Medulla oblongata (tissue), 1 donor: ENCODE measurements around the gene DTHD1.
A peak's percentile ranks its signal among the peaks of the same experiment; 100 is the strongest.

Source experiments
- DNase-seq: peaks from one replicate; pipeline ENCODE4 v3.0.0-alpha.2; 2015; ENCODE audit errors: extremely low spot score

DTHD1 gene

DNA sequence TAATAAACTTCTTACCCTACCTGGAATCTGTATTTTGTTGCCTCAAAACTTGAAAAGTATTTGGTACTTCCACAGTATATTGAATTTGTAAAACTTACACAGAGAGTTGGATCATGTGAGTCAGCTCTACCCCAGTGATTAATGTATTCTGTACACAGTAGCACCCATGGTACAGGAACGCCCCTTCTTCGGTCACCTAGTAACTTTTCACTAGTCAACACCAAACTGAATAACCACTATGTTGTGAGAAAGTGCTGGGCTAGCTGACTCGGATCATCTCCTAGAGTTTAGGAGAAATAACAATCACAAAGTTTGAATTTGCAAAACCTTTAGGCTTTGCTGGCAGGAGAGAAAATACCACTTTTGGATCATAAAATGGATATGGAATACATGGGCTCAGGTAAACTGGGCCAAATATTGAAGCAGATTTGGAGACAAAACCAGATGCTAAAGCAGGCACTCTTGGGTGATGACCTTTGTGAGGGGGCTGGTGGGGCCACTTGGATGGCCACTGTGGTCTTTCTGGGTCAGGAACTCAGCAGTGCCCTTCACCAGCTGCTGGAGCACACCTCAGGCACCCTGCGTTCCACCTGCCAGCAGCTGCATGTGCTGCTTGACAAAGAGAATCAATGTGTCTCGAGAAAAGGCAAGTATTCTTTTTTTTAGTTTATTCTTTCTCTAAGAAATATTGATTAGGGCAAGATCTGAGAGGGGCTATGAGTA lies at the start of gene DTHD1:
TSS of gene DTHD1 (plus strand) at position 233 of the 723 bp plus-strand sequence. CDS start at position 376, 143 bp downstream.
- DNase-seq, result no peak

DNA sequence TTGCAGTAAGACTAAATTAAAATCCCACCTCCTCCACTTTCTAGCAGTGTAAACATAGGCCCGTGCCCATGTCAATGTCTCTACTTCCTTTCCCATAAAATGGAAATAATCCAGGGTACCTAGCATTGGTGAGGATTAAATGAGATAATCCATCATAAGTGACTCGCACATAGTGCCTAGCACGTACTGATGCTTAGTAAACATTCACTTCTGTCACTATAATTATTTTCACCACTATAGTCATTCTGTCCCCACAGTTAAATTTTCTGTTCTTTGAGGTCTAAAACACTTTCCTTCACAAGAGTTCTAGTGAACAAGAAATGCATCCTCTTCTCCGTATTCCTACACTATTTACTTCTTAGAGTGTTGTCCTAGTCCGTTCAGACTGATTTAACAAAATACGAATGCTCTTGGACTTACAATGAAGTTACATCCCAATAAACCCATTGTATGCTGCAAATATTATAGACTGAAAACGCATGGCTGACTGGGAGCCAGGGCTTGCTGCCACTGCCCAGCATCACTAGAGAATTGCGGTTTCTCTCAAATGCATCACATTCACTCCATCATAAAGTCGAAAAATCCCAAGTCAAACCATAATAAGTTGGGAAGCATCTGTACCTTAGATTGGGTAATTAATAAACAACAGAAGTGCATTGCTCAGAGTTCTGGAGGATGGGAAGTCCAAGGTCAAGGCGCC lies 47.7 kb upstream of the DTHD1 start:
- DNase-seq, result no peak

DNA sequence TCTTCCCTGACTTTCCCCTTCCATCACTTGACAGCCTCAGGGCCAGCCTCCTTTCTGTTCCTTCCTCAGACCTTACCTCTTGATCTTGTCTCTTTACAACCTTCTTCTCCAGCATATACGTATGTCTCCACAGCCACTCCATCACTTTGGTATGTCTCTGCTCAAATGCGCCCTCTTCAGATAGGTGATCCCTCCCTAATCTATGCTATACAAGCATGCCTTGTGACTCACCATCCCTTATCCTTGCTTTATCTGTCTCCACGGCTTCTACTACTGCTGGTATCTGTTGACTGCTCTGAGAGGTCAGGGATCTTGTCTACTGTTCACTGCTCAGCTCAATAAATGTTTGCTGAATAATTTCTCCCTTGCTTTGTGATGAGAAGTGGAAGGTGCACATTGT lies 46.1 kb upstream of the DTHD1 start:
- no peak for DNase-seq

DNA sequence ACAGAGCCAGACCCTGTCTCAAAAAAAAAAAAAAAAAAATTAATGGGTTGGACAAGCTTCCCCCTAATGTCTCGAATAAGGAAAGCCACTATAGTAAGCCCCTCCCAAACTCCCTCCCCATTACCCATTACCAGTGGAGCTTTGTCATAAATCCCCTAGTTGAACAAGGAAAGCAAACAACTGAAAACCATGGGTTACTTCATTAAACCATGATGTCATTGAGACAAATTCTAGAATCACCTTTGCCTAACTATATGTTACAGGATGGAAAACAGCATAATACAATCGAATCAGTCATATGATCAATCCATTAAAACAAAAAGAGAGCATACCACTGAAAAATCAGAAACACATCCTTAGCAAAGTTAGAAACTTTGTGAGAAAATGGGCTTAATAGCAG lies 45.3 kb upstream of the DTHD1 start:
- DNase-seq, result no peak

DNA sequence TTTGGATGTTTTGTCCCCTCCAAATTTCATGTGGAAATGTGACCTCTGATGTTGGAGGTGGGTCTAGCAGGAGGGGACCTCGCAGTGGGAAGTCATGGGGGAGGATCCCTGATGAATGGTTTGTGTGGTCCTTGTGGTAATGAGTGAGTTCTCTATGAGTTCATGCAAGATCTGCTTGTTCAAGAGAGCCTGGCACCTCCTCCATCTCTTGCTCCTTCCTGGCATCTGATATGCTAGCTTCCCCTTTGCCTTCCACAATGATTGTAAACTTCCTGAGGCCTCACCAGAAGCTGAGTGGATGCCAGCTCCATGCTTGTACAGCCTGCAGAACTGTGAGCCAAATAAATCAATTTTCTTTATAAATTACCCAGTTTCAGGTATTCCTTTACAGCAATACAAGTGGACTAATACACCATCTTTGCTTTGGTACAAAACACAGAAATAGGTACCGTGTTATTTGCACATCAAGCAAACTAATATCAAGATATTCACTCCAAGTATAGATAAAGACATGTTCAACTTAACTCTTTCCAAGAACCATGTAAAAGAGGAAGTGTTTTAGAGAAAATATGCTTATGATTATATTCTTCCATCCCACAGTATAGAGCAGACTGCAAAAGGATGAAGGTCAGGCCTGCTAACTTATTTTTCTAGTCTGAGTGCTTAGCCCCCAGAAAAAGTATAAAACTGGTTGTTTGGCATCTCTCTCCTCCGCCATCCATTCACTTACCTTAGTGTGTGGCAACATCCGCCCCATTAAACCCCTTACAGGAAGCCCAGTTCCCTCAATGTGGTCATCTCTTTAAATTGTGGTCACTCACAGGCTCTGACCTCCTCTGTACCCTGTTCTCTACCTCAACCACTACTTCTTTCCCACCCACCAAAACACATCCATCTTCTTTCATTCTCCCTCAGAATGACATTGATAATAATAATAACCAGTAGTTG lies 43.8 kb upstream of the DTHD1 start:
- DNase-seq, result no peak

DNA sequence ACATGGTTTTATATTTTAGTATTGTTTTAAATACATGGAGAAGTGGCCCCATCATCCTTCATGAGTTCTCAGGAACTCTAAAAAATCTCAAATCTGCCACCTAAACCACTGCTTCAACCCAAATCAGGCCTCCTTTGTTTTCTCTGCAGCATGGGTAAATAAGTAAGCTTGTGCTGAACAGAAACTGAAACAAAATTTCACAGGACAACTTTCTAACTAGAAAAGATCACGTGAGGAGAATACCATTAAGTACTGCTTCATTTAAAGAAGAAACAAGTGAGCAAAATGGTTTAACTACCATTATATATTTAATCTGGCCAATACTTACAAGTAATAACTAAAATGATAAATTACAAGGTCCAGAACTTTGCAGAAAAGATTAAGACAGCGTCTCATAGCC lies 39.6 kb upstream of the DTHD1 start:
- peak; percentile 82 for DNase-seq

DNA sequence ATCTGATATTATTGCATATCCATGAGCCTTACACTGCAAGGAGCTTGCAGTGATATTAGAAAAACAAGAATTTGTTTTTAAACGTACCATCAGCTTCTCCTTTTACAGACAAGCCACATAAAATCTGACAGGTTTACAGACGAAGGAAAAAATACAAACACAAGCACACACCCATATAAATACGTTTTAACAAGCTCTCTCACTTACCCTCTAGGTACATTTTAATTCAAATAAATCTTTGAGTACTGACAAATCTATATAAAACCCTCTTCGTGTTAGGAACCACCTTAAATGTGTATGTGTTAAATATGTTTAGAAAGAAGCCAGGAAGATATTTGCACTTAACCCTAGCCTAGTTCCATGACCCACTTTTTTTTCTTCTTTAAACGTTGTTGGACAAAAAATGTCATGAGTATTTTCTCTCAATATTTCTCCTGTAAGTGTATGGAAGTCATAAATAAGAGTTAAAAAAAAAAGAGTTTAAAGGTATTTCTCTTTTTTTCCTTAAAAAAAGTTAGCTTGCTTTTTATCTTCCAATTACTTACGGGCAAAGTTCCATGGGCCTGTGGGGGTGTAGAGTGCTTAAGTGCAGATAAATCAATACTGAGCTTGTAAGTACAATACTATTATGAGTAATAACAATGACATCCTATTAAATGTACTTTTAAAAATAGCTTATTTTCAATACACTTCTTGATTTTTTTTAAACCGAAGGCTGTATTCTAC lies 38.6 kb upstream of the DTHD1 start:
- peak; percentile 66 for DNase-seq

DNA sequence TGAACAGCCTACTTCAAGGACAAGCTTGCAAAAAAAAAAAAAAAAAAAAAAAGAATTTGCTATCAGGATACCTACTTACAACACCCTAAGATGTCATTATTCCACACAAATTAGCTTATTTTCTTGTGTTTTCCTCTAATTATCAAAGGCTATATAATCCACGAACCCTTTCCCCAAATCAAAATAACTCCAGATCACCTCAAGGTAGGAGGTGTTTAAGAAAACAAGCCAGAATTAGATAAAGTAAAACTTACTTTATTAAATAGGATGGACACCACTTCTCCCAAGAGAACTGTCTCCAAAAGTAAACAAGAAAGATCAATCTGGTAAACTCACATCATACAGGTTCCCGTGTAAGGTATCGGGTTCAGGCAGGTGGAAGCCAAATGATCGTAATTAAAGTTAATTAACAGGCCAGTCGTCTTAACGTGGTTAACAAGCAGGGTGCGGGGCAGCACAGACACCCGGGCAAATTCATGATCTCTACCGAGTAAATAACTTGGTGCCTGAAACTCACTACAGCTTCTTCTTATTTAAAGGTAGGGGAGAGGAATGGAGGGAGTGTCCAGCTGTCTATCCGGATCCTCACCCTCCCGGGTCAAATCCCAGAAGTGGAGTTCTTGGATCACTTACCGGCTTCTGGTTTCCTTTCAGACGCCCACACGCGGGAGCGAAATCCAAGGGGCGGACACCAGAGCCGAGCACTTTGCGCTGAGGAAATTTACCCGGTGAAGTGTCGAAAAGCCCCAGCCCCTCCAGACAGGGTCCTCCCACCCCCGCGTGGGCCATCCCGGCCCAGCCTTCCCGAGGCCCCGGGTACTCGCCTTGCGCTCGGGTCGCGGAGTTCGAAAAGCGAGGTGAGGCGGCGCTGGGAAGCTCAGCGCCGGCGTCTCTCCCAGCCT lies 37.8 kb upstream of the DTHD1 start:
- peak; percentile 65 for DNase-seq

DNA sequence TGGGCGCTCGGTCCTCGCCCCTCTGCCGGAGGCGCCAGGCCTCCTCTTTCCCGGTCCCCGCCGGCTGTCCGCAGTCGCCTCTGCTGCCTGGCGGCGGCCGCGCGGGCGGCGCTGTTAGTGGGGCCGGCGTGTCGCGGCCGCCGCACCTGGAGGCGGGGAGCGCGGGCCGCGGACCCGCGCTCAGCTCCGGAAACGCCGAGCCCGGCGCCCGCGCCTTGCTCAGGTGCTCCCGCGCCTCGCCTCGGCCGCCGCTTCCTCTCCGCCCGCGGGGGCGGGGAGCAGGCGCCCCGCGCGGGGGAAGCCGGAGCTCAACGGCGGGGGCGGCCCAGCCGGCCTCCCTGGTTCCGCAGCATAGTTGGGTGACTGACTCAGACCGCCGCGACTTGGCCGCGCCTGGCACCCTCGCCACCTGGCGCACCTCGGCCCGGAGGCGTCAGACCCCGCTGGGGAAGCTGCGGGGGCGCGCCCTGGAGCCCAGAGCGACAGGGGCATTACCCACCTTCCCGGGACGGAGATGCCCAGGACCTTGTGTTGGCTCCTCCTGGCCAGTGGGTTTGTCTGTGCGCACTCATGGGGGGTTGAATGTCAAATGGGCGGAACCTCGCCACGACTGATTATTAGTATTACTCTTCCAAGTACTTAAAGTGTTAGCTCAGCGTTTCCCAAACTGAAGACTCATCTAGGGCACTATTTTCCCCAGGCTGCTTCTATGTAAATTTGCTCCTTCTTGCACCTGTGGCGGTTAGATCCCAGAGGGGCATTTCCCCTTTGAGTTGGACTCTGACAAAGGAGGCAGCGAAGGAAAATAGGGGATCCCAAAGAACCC lies 36.9 kb upstream of the DTHD1 start, which contains the start of gene ARAP2:
TSS of gene ARAP2 (minus strand) at position 258 of the 826 bp plus-strand sequence. CDS start 15,028 bp downstream, outside the sequence.
- peak; percentile 71 for DNase-seq

DNA sequence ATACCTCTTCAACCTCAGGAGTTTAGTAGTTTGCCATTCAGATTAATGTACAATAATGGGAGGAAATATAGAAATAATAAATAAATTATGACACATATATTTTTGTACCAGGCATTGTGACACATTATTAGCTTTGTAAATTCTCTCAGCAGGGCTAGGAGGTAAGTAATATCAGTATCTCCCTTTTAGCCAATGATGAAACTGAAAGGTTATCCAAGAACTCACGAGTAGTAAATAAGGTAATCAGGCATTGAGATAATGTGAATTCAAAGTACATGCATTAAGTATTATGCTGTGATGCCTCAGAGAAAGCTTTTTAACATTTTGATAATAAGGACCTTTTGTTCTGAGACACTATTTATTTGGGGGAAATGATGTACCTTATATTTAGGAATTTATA lies 31.8 kb upstream of the DTHD1 start:
- no peak for DNase-seq

DNA sequence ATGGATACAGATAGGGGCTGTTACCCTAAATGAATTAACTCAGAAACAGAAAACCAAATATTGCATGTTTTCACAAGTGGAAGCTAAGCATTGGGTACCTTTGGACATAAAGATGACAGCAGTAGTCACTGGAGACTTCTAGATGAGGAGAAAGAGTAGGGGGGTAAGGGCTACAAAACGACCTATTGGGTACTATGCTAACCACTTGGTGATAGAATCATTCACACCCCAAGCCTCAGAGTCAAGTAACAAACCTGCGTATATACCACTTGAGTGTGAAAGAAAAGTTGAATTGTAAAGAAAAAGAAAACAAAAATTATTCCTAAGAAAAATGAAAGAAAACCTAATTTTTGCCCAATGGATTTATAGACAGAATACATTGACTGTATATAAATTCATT lies 29.4 kb upstream of the DTHD1 start:
- no peak for DNase-seq

DNA sequence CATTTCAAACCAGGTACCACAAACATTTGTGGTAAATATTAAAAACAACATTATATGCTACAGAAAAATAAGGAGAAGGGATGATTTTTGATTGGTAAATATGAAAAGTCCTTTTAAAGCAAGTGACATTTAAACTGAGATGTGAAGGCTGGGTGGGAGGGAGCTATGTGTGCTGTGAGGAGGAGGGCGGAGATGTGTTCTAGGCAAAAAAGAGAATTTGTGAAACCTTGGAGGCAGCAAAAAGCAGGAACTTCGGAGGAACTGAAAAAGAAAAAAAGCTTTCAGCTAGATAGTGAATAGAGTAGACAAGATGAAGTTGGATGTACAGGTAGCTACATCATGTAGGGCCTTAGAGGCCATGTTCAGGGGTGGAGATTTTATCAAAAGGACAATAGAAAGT lies 27.0 kb upstream of the DTHD1 start:
- no peak for DNase-seq

DNA sequence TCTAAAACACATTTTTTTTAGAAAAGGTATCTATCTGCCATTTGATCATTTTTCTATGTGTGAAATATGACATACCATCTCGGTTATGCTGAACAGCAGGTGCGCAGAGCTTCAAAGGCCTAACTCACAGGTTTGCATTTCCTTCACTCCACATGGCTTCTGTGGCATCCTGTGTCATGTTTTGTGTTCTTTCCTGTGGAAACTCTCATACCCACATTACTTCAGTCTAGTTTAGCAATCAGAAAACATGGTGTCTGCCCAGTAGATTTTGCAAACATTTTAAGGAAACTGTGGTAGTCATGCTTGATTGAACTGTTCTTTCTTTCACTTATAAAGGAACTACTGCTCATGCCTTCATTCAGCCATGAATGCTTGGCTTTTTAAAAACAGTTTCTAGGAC lies 25.8 kb upstream of the DTHD1 start:
- peak; percentile 63 for DNase-seq

DNA sequence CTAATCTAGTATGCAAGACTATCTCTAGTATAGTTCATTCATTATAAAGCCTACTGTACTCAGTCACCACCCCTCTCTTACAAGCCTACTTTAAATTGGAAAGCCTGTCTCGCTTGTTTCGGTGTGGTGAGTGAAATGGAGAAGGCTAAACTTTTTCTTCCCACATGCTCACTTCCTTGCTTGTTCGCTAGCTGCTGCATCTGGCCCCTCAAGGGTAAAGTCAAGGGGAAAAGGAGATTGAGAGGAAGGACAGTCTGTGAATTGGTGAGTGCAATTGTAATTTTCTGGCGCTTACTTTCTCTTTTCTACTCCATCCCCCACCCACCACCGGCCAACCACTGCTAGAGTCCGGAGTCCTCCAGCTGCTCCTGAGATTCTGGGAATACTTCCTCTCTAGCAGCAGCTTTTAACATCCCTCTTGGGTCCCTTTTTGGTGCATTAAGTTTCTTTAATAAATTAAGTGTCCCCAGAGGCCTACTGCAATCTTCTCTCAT lies 25.0 kb upstream of the DTHD1 start:
- peak; percentile 72 for DNase-seq

DNA sequence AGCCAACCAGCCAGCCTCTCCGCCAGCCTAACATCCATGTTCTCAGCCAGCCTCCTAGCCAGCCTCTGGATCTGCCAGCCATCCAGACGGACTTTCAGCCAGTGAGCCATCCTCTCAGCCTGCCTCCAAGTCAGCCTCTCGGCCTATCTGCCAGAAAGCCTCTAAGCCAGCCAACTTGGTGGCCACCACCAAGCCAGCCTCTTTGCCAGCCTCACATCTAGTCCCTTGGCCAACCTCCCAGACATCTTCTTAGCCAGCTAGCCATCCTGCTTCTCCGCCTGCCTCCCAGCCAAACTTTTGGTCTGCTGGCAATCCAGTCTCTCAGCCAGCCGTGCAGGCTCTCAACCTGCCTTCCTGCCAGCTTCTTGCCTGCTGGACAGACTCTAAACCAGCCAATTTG lies 20.7 kb upstream of the DTHD1 start:
- peak; percentile 63 for DNase-seq

DNA sequence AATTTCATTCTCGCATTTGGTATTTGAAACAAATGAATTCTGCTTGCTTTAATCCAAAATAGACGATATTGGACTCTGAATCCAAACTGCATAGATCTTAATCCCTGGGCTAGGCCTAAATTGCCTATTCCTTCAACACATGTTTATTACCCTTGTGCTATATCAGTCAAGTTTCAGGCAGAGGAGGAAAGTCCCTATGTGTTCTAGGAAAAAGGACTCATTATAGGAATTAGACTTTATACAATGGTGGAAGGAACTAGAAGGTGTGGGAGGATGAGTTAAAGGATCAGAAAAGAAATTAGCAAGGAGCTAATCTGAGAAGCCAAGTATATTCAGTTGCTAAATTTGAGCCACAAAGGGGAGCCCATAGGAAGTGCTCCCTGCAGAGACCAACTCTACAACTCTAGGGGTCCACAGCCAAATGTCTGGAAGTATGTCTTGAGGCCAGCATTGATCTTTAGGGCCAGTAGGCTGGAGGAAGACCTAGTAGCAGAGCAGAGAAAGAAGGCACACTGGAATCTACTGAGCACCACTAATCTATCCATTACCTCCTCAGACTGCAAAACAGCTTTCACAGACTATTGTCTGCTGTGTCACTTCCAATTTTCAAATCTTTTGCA lies 17.1 kb upstream of the DTHD1 start:
- no peak for DNase-seq

DNA sequence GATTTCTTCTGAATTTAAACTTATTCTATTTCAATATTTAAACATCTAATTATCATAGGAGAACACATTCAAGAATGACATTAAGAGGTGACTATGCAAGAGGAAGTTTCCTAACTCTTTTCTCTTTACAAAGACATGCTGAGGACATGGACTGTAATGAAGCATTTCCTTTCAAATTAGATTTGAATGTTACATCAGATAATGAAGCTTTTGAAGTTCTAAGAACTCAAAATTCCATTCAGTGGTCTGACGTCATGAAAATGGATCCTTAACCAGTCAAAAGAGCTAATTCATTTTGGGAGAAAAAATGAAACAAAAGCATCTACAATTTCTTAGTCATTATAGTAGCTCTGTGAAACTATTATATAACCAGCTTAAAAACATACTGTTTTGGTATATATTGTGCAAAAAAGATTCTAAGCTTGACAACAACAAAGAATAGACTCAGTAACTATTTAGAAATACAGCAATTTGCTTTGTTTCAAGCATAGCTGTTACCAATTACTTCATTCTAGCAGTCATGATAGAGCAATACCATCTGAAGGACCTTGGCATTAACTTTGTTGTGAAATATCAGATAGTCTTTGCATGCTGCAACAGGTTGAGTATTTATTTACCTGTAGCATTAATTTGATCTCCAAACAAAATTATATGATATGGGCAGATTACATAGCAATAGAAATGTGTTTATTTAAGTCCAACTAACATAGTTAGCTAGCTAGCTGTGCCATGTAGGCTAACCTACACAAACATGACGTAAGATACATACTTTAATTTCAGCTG lies 13.7 kb upstream of the DTHD1 start:
- DNase-seq, result no peak

DNA sequence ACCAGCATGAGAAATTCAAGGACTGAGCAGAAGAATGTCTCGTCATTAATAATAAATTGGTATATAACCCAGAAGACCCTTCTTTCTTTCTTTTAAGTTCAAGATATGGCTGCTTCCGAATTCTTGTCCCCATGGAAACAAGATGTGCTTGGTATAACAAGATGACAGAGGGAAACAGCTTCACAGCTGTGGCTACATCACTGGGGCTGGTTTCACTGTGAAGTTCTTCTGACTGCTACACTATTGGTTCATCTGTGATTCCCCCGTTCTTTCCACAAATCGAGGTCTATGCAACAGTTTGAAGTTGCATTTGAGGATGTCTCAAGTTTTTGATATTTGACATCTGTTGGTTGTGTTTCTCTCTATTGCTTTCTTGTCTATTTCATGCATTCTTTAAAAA lies 12.3 kb upstream of the DTHD1 start:
- peak; percentile 58 for DNase-seq
